ENCODE results near the gene TPCN1.

The TPCN1 gene

DNA sequence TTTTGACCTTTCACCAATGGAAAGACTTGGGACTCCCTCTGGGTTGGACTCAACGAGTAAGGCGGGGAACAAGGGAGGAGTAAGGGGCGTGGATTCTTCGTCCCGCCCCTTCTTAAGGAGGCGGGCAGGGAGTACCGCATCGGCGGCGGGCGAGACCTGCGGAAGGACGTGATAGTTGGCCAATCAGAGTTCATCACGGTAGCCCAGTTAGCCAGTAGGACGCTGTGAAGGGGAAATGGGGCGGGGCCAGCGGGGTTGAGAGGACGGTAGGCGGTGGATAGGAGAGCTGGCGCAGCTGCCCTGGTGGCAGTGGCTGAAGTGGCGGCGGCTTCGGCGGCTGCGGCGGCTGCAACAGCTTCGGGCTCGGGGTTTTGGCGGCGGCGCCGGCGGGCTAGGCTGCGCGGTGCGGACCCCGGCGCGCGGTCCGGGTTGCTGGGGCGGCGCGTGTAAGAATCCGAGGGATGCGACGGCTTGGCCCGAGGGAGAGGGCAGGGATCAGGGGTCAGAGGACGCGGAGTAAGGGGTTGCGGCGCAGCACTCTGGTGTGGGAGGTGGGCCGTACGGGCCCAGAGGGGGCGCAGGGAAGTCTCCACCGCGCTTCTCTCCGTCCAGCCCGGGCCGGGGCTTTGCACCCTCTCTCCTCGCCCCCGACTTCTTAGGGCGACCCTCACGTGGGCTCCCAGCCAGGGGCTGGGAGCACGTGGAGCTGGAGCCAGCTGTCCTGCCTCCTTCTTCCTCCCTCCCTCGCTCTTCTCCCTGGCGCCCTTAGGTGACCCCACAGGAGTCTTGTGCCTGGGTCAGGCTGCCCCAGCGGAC, at the start of gene TPCN1:
TPCN1 (plus strand) TSS at position 284 of the 816 bp plus-strand sequence. CDS start 5,389 bp downstream, outside the sequence.
- peak; percentile 100 for DNase-seq

DNA sequence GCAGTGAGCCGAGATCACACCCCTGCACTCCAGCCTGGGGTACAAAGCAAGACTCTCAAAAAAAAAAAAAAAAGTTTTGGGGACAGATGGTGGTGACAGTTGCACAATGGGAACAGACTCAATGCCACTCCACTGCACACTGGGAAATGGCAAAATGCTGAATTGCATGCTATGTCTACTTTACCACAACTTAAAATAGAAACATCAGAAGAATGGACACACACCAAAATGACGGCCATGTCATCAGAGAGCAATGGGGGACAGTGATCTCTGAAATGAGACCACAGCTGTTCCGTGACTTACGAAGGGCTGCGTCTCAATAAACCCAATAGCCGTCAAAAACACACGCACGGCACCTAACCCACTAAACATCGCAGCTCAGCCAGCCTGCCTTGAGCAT, 49.7 kb upstream of the TPCN1 start:
- DNase-seq = no peak

DNA sequence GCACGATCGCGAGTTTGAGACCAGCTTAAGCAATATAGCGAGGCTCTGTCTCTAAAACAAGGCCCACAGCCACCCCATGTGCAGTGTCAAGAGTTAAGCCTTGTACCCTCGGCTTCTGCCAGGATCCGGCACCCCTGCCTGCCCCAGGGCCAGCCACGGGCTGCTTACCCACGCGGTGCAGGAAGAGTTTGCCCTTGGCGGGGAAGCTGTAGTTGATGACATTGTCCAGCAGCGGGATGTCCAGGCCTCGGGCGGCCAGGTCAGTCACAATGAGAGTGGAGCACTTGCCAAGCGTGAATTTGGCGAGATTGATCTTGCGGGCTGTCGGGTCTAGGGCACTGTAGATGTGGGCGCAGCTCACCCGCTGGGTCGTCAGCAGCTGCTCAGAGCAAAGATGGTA, 49.1 kb upstream of the TPCN1 start:
- no peak for DNase-seq

DNA sequence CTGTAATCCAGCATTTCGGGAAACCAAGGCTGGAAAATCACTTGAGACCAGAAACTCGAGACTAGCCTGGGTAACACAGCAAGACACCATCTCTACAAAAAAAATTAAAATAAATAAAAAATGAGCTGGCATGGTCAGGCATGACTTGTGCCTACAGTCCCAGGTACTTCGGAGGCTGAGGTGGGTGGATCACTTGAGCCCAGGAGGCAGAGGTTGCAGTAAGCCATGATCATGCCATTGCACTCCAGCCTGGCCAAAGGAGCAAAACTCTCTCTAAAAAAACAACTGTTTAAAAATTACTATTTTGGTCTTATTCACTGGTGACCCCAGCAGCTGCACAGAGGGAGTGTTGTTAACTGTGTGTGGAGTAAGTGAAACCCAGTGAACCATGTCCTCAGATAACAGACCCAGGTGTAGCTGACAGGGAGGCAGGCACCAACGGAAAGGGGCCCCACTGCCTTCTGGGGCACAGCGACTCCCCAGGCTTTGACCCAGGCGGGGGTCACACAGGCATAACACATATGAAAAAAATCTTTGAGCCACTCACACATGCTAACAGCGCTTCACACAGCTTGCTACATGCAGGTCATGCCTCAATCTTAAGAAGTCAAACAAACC, 48.1 kb upstream of the TPCN1 start:
- no peak for DNase-seq

DNA sequence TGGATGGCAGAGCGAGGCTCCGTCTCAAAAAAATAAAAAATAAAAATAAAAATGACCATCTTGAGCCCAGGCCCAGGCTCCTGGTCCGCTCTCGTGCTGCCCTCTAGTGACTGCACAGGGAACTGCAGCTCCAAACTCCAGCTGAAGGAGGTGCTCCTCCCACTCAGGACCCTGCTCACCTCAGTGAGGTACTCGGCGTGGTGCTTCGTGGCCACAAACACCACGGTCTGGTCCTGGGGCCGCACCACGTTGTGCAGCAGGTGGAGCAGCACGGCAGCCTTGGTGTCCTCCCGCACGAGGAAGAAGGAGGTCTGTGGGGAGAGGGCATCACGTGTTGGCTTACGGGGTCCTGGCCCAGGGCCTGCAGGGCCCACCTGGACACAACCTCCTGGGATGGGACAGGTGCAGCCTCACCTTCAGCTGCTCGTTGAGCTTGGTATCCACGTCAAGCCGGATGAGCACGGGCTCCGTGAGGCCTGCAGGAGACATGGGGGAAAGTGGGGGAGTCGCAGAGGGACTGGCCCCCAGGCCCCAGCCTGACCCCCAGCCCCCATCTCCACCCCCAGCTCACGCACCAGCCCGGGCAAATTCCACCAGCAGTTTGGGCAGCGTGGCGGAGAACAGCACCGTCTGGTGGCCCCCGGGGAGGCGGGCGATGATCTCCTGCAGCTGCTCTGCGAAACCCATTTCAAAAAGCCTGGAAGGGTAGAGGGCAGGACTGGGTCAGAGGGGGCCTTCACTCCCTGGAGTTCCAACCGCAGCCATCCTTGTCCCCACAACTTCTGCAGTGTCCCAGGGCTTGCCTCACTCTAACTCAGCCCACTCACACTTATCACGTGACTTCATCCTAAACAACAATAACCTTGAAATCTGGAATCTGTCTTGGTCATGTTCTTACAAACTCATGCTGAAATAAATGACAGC, 46.5 kb upstream of the TPCN1 start:
- DNase-seq = peak; percentile 34

DNA sequence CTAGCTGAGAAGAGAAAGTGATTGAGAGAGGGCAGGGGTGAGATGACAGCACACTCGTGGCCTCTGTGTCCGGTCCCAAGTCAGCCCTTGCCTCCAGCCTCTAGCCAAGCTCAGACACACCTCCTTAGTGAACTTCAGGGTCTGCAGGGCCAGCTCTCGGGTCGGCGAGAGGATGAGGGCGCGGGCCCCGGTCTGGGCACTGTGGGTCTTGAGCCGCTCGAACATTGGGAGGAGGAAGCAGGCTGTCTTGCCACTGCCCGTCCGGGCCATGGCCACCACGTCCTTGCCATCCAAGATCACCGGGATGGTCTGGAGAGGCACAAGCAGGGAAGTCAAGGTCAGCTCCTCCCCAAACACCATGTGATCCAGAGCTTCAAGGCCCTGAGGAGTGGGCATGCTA, 42.2 kb upstream of the TPCN1 start:
- DNase-seq = no peak

DNA sequence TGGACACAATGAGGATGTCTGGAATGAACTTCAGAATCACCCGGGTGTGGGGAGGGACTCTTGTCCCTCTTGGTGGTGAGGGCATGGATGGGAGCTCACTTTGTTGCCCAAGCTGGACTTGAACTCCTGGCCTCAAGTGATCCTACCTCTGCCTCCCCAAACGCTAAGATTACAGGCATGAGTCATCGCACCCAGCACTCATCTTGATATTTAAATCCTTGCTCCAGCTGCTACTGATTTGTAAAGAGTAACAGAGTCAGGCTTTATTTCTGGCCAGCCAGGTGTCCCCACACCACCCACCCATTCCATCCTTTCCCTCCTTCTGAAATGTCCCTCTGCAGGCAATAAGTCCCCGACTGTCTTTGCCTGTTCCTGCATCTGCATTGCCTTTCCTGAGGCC, 40.9 kb upstream of the TPCN1 start:
- no peak for DNase-seq

DNA sequence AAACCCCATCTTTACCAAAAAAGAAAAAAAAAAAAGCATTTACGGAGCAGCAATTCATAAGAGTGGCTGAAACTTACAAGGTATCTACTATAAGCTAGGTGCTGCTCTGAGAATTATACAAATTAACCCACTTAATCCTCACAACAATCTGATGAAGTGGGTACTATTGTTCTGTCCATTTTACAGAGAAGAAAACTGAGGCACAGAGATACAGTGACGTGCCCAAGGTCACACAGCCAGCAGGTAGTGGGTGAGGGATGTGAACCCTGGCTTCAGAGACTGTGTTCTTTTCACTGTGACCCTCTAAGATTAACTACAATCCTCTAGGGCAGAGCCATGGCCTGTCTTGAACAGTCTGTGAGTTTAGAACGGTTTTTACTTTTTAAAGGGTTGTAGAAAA, 39.3 kb upstream of the TPCN1 start:
- no peak for DNase-seq

DNA sequence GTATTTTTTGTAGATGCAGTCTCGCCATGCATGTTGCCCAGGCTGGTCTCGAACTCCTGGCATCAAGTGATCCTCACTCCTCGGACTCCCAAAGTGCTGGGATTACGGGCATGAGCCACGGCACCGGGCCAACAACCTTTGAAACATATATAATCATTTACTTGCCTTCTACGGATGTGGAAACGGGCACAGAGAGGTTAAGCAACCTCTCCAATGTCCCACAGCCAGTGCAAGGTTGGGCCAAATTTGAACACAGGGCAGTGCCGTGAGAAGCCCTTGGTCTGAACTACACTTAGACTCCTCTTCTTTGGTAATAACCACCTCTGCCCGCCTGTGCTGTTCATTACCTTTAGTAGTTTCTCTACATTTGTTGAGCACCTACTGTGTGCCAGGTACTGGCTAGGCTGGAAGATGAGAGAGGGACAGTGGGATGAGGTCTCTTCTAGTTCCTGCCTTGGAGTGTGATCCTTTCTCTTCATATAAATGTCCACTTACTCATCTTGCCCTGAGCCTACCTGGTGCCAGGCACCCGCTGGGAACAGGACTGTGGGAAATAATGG, 38.2 kb upstream of the TPCN1 start:
- DNase-seq = no peak

DNA sequence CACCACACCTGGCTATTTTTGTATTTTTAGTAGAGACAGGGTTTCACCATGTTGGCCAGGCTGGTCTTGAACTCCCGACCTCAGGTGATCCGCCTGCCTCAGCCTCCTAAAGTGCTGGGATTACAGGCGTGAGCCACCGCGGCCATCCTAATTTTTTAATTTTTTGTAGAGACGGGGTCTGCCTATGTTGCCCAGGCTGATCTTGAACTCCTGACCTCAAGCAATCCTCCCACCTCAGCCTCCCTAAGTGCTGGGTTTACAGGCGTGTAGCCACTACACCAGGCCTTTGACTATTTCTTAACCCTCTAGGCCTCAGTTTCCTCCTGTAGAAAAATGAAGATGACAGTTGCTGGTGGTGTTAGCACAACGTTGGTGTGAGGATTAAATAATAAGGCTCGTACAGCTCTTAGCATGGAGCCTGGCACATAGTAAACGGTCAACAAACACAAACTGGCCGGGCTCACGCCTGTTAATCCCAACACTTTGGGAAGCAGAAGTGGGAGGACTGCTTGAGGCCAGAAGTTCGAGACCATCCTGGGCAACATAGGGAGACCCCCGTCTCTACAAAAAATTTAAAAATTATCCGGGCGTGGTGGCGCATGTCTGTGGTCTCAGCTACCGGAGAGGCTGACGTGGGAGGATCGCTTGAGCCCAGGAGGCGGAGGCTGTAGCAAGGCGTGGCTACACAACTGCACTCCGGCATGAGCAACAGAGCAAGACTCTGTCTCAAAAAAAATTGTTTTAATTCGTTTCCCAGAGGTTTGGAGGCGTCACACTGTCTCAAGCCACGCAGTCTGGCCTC, 37.0 kb upstream of the TPCN1 start:
- DNase-seq = peak; percentile 57

DNA sequence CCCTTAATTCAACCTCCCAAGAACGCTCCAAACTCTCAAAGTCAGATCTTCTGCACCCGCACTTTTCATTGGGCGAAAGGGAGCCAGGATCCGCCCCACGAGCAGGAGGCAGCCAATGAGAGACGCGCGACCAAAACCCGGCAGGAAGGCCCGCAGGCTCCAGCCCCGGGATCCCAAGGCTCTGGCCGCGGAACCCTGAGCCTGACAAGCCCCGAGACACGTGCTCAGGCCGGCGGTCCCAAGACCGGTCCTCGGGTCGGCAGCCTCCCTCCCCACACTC, 36.4 kb upstream of the TPCN1 start:
- DNase-seq = peak; percentile 77

DNA sequence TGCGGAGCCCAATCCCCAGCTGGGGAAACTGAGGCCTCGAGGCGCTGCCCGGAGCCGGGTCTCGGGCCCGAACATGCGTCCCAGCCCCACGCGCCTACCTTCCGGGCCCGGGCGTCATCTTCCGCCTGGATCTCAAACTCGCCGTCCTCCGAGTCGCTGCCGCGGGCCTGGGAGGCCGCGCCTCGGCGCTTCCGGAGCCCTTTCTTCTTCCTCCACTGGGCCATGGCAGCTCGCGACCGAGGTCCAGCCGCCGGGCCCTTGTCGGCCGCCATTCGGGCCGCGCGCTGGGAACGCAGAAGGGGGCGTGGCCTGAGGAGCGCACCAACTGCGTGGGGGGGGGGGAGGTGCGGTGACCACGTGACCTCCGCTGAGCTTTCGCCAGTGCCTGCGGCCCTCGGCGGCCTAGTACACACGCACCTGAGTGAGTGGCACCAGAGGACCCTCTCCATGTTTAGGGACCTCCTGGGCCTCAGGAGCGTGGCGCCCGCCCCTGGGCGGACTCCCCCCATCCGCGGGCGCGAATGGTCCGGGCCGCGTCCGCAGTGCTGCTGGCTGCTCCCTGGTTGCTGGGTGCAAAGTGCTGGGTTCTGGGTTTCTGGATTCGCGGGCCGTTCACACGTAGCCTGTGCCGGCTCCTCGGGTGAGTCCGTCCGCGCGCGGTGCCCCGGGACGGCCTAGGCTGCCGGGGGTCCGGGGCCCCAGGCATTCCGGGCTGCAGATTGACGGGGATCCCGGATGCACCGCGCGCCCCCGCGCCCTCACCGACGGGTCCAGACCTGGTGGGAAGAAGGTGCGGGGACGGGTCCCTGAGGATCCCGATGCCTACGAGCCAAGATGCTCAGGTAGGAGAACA, 35.9 kb upstream of the TPCN1 start, which contains the start of the genes DDX54 and RITA1:
DDX54 (minus strand) TSS at position 299 of the 853 bp plus-strand sequence; CDS start at position 272, 27 bp downstream.
RITA1 (plus strand) TSS at position 542 of the 853 bp plus-strand sequence. CDS start 1,026 bp downstream, outside the sequence.
- peak; percentile 89 for DNase-seq

DNA sequence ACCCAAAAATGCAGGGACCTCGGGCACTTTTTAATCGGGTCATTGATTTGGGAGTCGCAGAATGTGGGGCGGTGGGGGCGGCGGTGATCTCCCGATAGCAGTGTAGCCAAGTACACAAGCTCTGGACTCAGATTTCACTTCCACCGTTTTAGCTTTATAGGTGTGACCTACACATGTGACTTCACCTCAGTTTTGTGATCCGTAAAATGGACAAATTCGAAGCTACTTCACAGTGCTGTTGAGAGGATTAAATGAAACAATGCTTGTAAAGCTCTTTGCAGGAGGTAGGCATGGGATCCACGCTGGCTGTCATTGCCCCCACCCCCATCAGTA, 35.3 kb upstream of the TPCN1 start:
- DNase-seq = peak; percentile 34

DNA sequence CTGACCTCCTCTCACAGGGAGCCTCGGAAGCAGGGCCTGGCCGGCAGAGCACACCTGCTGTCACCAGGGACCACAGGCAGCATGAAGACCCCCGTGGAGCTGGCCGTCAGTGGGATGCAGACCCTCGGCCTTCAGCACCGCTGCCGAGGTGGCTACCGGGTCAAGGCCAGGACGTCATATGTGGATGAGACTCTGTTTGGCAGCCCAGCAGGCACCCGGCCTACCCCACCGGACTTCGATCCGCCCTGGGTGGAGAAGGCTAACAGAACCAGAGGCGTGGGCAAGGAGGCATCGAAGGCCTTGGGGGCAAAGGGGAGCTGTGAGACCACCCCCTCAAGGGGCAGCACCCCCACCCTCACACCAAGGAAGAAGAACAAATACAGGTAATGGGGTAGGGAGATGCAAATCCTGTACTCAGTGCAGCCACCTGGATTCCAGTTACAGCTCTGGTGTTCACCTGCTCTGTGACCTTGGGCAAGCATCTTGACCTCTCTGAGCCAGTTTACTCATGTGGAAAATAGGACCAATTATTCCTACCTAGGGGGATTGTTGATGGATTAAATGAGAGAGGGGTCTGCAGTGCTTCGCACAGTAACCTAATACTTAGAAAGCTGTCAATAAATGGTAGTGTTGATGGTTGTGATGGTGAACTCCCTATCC, 34.5 kb upstream of the TPCN1 start:
- no peak for DNase-seq

DNA sequence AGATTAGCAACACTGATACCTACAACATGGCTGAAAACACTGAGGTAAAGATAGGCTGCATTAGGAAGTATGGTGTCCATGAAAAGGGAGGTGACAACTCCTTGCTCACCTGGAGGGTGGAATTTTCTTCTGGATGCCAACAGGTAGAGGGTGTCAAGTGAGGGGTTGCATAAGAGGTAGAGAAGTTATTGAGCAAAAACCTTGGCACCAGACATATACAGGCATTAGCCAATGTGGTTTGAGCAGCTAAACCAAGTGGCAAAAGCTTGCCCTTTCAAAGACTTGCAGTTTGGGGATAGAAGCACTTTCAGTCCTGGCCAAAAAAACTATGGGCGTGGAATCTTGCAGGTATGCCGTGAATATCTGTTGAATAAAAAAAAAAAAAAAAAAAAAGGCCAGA, 31.9 kb upstream of the TPCN1 start:
- DNase-seq = no peak

DNA sequence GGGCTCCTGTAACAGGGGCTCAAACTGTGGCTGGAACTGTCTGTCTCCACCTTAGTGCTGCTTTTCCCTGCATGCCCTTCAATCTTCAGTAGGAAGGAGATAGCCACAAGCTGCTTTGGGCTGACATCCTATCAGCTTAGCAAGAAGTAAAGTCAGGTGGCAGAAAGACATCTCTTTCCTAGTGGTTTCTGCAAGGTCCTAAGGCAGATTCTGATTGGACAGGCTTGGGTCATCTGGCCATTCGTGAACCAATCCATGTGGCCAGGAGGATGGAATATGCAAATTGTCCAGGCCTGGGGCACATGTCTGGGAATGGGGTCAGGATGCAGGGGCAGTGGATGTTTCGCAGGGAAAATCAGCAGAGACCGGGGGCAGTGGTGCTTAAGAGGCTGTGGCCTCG, 30.5 kb upstream of the TPCN1 start:
- DNase-seq = no peak

DNA sequence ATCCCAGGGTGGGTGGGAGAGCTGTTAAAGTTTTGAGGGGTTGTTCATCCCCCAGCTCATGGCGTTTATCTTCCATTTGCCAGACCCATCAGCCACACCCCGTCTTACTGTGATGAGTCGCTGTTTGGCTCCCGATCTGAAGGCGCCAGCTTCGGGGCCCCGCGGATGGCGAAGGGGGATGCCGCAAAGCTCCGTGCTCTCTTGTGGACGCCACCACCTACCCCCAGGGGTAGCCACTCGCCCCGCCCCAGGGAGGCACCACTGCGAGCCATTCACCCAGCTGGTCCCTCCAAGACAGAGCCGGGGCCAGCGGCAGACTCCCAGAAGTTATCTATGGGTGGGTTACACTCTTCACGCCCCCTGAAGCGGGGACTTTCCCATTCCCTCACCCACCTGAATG, 30.0 kb upstream of the TPCN1 start:
- no peak for DNase-seq

DNA sequence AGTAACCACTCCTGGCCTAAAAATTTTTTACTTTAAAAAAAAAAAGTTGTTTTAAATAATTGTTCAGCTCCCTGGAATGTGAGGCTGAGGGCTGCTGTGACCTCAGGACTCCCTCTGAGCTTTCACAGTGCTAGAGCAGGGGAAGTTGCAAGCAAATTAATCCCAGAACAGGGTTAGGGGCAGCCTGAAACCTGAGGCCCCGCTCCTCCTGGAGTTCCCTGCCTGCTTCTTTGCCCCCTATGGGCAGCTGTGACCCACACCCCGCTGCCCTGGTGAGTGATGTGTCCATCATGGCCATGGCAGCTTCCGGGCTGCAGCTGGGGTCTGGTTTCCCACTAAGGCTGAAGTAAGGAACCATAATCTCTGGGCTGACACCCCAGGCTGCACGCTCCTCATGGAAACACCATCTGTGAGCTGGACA, 26.3 kb upstream of the TPCN1 start:
- no peak for DNase-seq

DNA sequence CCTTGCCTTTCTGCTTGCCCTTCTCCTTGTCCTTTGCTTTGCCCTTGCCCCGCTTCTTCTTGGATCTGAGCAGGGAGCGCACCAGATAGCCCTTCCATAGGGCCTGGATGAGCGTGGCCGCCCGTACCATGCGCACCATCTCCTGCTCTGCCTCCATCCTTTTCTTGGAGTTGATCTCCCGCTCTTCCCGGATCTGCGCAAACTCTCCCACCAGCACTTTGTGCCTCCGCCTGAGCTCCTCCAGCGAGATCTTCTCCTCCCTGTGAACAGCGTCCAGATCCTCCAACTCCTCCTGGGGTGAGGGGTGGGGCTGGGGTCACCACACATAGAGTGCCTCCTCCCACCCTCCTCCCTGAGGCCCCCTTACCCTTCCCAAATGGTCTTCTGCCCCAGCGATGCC, 25.7 kb upstream of the TPCN1 start:
- no peak for DNase-seq

DNA sequence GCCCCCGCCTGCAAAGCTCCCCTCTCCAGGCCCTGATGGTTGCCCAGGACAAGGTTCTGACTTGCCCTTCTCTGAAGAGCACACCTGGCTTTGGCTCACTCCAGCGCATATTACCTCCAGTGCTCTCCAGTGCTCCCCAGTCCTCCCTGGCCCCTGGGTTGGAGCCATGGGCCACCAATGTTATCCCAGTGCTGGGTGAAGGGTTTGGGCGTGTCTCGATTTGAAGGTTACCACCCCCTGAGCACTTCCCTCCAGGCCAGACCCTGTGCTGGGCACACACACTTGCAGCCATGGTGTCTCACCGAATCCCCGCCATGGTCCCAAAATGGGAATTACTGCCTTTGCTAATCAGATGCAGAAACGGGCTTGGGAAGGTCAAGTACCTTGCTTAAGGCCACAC, 24.7 kb upstream of the TPCN1 start:
- no peak for DNase-seq

DNA sequence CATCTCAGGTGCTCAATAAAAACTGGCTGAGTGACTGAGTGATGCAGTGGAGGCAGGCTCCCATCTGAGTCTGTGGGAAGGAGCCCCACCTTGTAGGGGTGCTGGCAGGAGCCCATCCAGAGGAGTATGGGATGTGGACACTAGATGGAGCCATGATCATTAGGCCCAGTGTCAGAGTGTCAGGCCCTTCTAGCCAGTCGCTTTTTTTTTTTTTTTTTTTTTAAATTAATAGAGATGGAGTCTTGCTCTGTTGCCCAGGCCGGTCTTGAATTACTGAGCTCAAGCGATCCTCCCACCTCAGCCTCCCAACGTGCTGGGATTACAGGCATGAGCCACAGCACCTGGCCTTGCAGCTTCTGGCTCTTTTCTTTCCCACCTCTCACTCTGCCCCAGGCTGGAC, 24.3 kb upstream of the TPCN1 start:
- DNase-seq = peak; percentile 67

Measured in NCI-H146 (cell line).